Keratinocyte (primary cell): ENCODE data around the gene KCNK7. TPM values are rescaled to one million over a fixed set of nuclear protein-coding genes. Genes with fewer than 3 reads are reported as not detected.
A peak's percentile ranks its signal among the peaks of the same experiment; 100 is the strongest.

Source experiments
- DNase-seq: peaks from one replicate; pipeline ENCODE4 v3.0.0-alpha.2; 2011; ENCODE audit warnings: low read depth, missing footprints, low spot score
- FAIRE-seq: peaks from 2 replicates; lab custom pipeline; 2011; peaks lifted over from hg19 to GRCh38; lab: Jason Lieb, UNC
- H2AFZ ChIP-seq: 2 replicates; pipeline ENCODE4 v1.6.0; 2012; ENCODE audit warnings: low read length, control low read depth, inconsistent platforms; ENCODE audit not compliant: control insufficient read depth
- H3K27ac ChIP-seq: 2 replicates; pipeline ENCODE4 v1.5.1; 2011; ENCODE audit warnings: low read length; ENCODE audit not compliant: control insufficient read depth, insufficient read depth
- H3K27me3 ChIP-seq: 3 replicates; pipeline ENCODE4 v1.6.0; 2011; ENCODE audit warnings: low read length; ENCODE audit not compliant: control insufficient read depth, insufficient read depth; ENCODE audit errors: extremely low read depth
- H3K36me3 ChIP-seq, 2 experiments: 2 replicates in 1 of 2; 3 replicates in 1 of 2; pipeline ENCODE4 v1.5.1; 2011; ENCODE audit warnings: low read length in 2 of 2, mild to moderate bottlenecking in 1 of 2; ENCODE audit not compliant: control insufficient read depth in 2 of 2, insufficient read depth in 2 of 2; ENCODE audit errors: extremely low read depth in 1 of 2
- H3K4me1 ChIP-seq: 3 replicates; pipeline ENCODE4 v1.5.1; 2011; ENCODE audit warnings: low read length; ENCODE audit not compliant: control insufficient read depth, insufficient read depth; ENCODE audit errors: extremely low read depth
- H3K4me2 ChIP-seq: 3 replicates; pipeline ENCODE4 v1.6.0; 2011; ENCODE audit warnings: low read depth, low read length; ENCODE audit not compliant: control insufficient read depth, insufficient read depth; ENCODE audit errors: extremely low read depth
- H3K4me3 ChIP-seq, 3 experiments: fragments of 200-600 bp in 1 of 3; sonication (generic) in 1 of 3; 2 replicates in 2 of 3; 3 replicates in 1 of 3; pipeline ENCODE4 v1.5.1; 2011 to 2016; ENCODE audit warnings: low read length in 3 of 3, mild to moderate bottlenecking in 3 of 3, control low read depth in 2 of 3, inconsistent platforms in 1 of 3, low read depth in 1 of 3, mixed read lengths in 1 of 3, mixed run types in 1 of 3, moderate library complexity in 1 of 3; ENCODE audit not compliant: control insufficient read depth in 2 of 3, insufficient read depth in 2 of 3; ENCODE audit errors: extremely low read depth in 1 of 3
- H3K79me2 ChIP-seq: 2 replicates; pipeline ENCODE4 v1.6.0; 2012; ENCODE audit warnings: low read length; ENCODE audit not compliant: control insufficient read depth, insufficient read depth
- H3K9ac ChIP-seq: 3 replicates; pipeline ENCODE4 v1.6.0; 2011; ENCODE audit warnings: low read length; ENCODE audit not compliant: control insufficient read depth, insufficient read depth; ENCODE audit errors: extremely low read depth
- H3K9me1 ChIP-seq: 3 replicates; pipeline ENCODE4 v1.6.0; 2011; ENCODE audit warnings: low read length; ENCODE audit not compliant: control insufficient read depth, insufficient read depth; ENCODE audit errors: extremely low read depth
- H3K9me3 ChIP-seq: 2 replicates; pipeline ENCODE4 v1.5.1; 2012; ENCODE audit warnings: low read depth, low read length; ENCODE audit not compliant: control insufficient read depth
- H4K20me1 ChIP-seq: 3 replicates; pipeline ENCODE4 v1.6.0; 2011; ENCODE audit warnings: low read length; ENCODE audit not compliant: control insufficient read depth, insufficient read depth; ENCODE audit errors: extremely low read depth
- CTCF ChIP-seq, 3 experiments: IDR thresholded peaks in 1 of 3; conservative IDR thresholded peaks in 1 of 3; optimal IDR thresholded peaks in 1 of 3; 2 replicates in 2 of 3; 3 replicates in 1 of 3; pipeline versions ENCODE3 to v1.5.1; 2011; ENCODE audit warnings: low read length in 3 of 3, mild to moderate bottlenecking in 3 of 3, moderate library complexity in 2 of 3, control low read depth in 1 of 3, inconsistent platforms in 1 of 3; ENCODE audit not compliant: insufficient read depth in 2 of 3; ENCODE audit errors: extremely low read depth in 1 of 3
- EZH2 ChIP-seq: IDR thresholded peaks from one replicate; pipeline ENCODE4 v1.6.1; 2012; ENCODE audit warnings: inconsistent platforms, mild to moderate bottlenecking, low read length, moderate library complexity
- dilution Hi-C: fragments of 300-500 bp; cut with MboI; formaldehyde crosslinking; loops from one replicate; pipeline ENCODE4 v1.7.0; 2020; ENCODE audit warnings: low sequenced_read_pairs; ENCODE audit not compliant: extremely low pct_ligation_motif_present
- polyA plus RNA-seq, 5 experiments: library from polyadenylated mRNA; depleted of rRNA in 3 of 5; stranded (reverse) in 3 of 5; stranded (forward) in 1 of 5; unstranded in 1 of 5; fragments of >200 nt; gene quantifications; 1 replicate in 1 of 5; 2 replicates in 3 of 5; 3 replicates in 1 of 5; pipeline versions ENCODE4 v1.2.1 to v1.2.3, GENCODE V29; 2011 to 2012; ENCODE audit warnings: missing spikeins in 2 of 5, low read depth in 1 of 5, low replicate concordance in 1 of 5

Gene KCNK7
- polyA plus RNA-seq, 1 donor (not counting 4 experiments of a cell fraction or from before 2014, with no cell fraction given) = 0.46 TPM

- no peak for FAIRE-seq
- Histone ChIP-seq H3K9me1 (peaks cover 2% of the 10 kb centered on the region), H3K27me3 (no peaks in the 10 kb centered on the region), H3K27ac (peak overlapping the region; percentile 34), H3K36me3 (no peaks in the 10 kb centered on the region), H3K9me3 (no peaks in the 10 kb centered on the region), H4K20me1 (no peaks in the 10 kb centered on the region), H3K9ac (peak overlapping the region; percentile 24), H3K79me2 (no peaks in the 10 kb centered on the region), H3K4me1 (peaks cover 51% of the 10 kb centered on the region), H3K4me3 (no peak overlapping the region), H3K4me2 (peak overlapping the region; percentile 55), H2AFZ (no peak overlapping the region)
- DNase-seq = no peak
- TF ChIP-seq CTCF (optimal IDR thresholded peaks at IDR 0.05 in 1 of 3, IDR thresholded peaks at IDR 0.05 in 1 of 3, conservative IDR thresholded peaks at IDR 0.05 in 1 of 3; ENCODE audit: extremely low read depth in 1 of 3, insufficient read depth in 2 of 3, low read length in 3 of 3) (no peak), EZH2 (no peak)
- dilution Hi-C loops = no loop called here
Measured at GRCh38 chr11:65558930-65559509, 36.6 kb downstream of the KCNK7 start.

GRCh38 chr11:65558002-65558929 lies 37.3 kb downstream of the KCNK7 start, which contains the start of gene LTBP3:
Gene LTBP3 (minus strand): TSS chr11:65558359. CDS start chr11:65557959, 400 bp downstream.
- peak within 1 kb of the TSS; percentile 34 for H3K27ac ChIP-seq
- H3K9me1 ChIP-seq = peaks cover 2% of the 10 kb centered on the region
- FAIRE-seq = no peak
- no peak for TF ChIP-seq CTCF (optimal IDR thresholded peaks at IDR 0.05 in 1 of 3, IDR thresholded peaks at IDR 0.05 in 1 of 3, conservative IDR thresholded peaks at IDR 0.05 in 1 of 3; ENCODE audit: extremely low read depth in 1 of 3, insufficient read depth in 2 of 3, low read length in 3 of 3)
- no peak for TF ChIP-seq EZH2
- H3K4me2 ChIP-seq = peak within 1 kb of the TSS; percentile 73
- DNase-seq = no peak
- H2AFZ ChIP-seq = peak within 1 kb of the TSS; percentile 30
- no peaks in the 10 kb centered on the region for H4K20me1 ChIP-seq
- no peaks in the 10 kb centered on the region for H3K9me3 ChIP-seq
- H3K27me3 ChIP-seq = no peaks in the 10 kb centered on the region
- dilution Hi-C loops = no loop called here
- peak within 1 kb of the TSS; percentile 53 for H3K9ac ChIP-seq
- H3K36me3 ChIP-seq = no peaks in the 10 kb centered on the region
- peak within 1 kb of the TSS; percentile 21 to 50 (median 31) for H3K4me3 ChIP-seq
- H3K79me2 ChIP-seq = no peaks in the 10 kb centered on the region
- H3K4me1 ChIP-seq = peaks cover 51% of the 10 kb centered on the region
